Uterus (tissue), 4 donors: ENCODE data around the gene SCD5. TPM values are rescaled to one million over a fixed set of nuclear protein-coding genes. Genes with fewer than 3 reads are reported as not detected.

Experiments used
- DNase-seq, 2 donors: peaks; one replicate each; pipeline ENCODE4 v3.0.0-alpha.2; 2019 to 2020
- H3K27ac ChIP-seq, 2 donors: fragments of 200-600 bp; sonication (generic); 1 replicate in 1 of 2; 2 replicates in 1 of 2; pipeline ENCODE4 v1.5.1; 2016 to 2018
- H3K27me3 ChIP-seq, 2 donors: fragments of 200-600 bp; sonication (generic); one replicate each; pipeline ENCODE4 v1.5.1; 2018 to 2019; ENCODE audit warnings: control low read depth in 1 of 2
- H3K36me3 ChIP-seq, 2 donors: fragments of 200-600 bp; sonication (generic); one replicate each; pipeline ENCODE4 v1.5.1; 2019; ENCODE audit warnings: control low read depth in 1 of 2
- H3K4me1 ChIP-seq, 2 donors: fragments of 200-600 bp; sonication (generic); one replicate each; pipeline ENCODE4 v1.5.1; 2018 to 2019; ENCODE audit warnings: control low read depth in 1 of 2
- H3K4me3 ChIP-seq, 2 donors: fragments of 200-600 bp; sonication (generic); 1 replicate in 1 of 2; 2 replicates in 1 of 2; pipeline ENCODE4 v1.5.1; 2018 to 2019; ENCODE audit warnings: mild to moderate bottlenecking in 1 of 2
- H3K9me3 ChIP-seq, 2 donors: fragments of 200-600 bp; sonication (generic); one replicate each; pipeline ENCODE4 v1.5.1; 2019; ENCODE audit warnings: control low read depth in 1 of 2
- CTCF ChIP-seq, 4 experiments: fragments of 200-600 bp in 2 of 4; fragments of 450-650 bp in 2 of 4; sonication (generic) in 2 of 4; IDR thresholded peaks; one replicate each; pipeline ENCODE4 v1.5.1; 2016 to 2019; ENCODE audit warnings: antibody characterized with exemption in 4 of 4, mild to moderate bottlenecking in 2 of 4, moderate library complexity in 1 of 4
- POLR2A ChIP-seq, 2 donors: fragments of 450-650 bp; IDR thresholded peaks; one replicate each; pipeline ENCODE4 v1.6.1; 2016; ENCODE audit warnings: antibody characterized with exemption in 2 of 2, mild to moderate bottlenecking in 1 of 2, moderate library complexity in 1 of 2
- intact Hi-C: fragments of 100-400 bp; cut with DNase I; formaldehyde crosslinking; loops from one replicate; pipeline ENCODE4 v1.15.1; 2023; ENCODE audit warnings: low total_unique reads
- total RNA-seq, 4 donors: library from RNA; depleted of rRNA in 3 of 4; stranded (reverse); fragments of >200 nt in 3 of 4; gene quantifications; one replicate each; pipeline versions ENCODE4 v1.1.0 to v1.2.4, GENCODE V29; 2014 to 2023
- donor health status: DM: yes; HTN: yes; CAD: no.

Gene SCD5
- total RNA-seq, 4 donors from 2014 or later: 4.1 to 30.3 (median 7.8) TPM

- H3K9me3 ChIP-seq: no peaks in the 10 kb centered on the region
- H3K27ac ChIP-seq: no peak overlapping the region
- H3K36me3 ChIP-seq: no peaks in the 10 kb centered on the region
- no peak for TF ChIP-seq POLR2A (IDR thresholded peaks at IDR 0.05)
- no peak for TF ChIP-seq CTCF (IDR thresholded peaks at IDR 0.05)
- intact Hi-C loops: no loop called here
- H3K4me3 ChIP-seq: no peak overlapping the region
- no peaks in the 10 kb centered on the region for H3K27me3 ChIP-seq
- DNase-seq: no peak
- H3K4me1 ChIP-seq: no peaks in the 10 kb centered on the region
Measured at GRCh38 chr4:82644734-82645126, 153.9 kb downstream of the SCD5 start.

- Histone ChIP-seq H3K36me3 (no peaks in the 10 kb centered on the region), H3K27me3 (no peaks in the 10 kb centered on the region), H3K9me3 (no peaks in the 10 kb centered on the region), H3K27ac (no peak overlapping the region), H3K4me1 (no peaks in the 10 kb centered on the region), H3K4me3 (no peak overlapping the region)
- intact Hi-C loops: no loop called here
- no peak for DNase-seq
- no peak for TF ChIP-seq POLR2A (IDR thresholded peaks at IDR 0.05)
- no peak for TF ChIP-seq CTCF (IDR thresholded peaks at IDR 0.05)
Measured at GRCh38 chr4:82643994-82644733, 154.4 kb downstream of the SCD5 start.

- Histone ChIP-seq H3K9me3 (no peaks in the 10 kb centered on the region), H3K4me3 (no peak overlapping the region), H3K27ac (no peak overlapping the region), H3K27me3 (no peaks in the 10 kb centered on the region), H3K4me1 (no peaks in the 10 kb centered on the region), H3K36me3 (no peaks in the 10 kb centered on the region)
- DNase-seq: no peak
- intact Hi-C loops: no loop called here
- TF ChIP-seq POLR2A (IDR thresholded peaks at IDR 0.05): no peak
- TF ChIP-seq CTCF (IDR thresholded peaks at IDR 0.05): no peak
Measured at GRCh38 chr4:82642331-82642730, 156.3 kb downstream of the SCD5 start.

- H3K9me3 ChIP-seq: no peaks in the 10 kb centered on the region
- no peaks in the 10 kb centered on the region for H3K27me3 ChIP-seq
- intact Hi-C loops: no loop called here
- DNase-seq: no peak
- no peak for TF ChIP-seq POLR2A (IDR thresholded peaks at IDR 0.05)
- no peak for TF ChIP-seq CTCF (IDR thresholded peaks at IDR 0.05)
- H3K4me1 ChIP-seq: no peaks in the 10 kb centered on the region
- no peak overlapping the region for H3K4me3 ChIP-seq
- no peak overlapping the region for H3K27ac ChIP-seq
- H3K36me3 ChIP-seq: no peaks in the 10 kb centered on the region
Measured at GRCh38 chr4:82640540-82640939, 158.1 kb downstream of the SCD5 start.

- Histone ChIP-seq H3K4me1 (no peaks in the 10 kb centered on the region), H3K36me3 (no peaks in the 10 kb centered on the region), H3K4me3 (no peak overlapping the region), H3K27me3 (no peaks in the 10 kb centered on the region), H3K27ac (no peak overlapping the region), H3K9me3 (no peaks in the 10 kb centered on the region)
- intact Hi-C loops: no loop called here
- TF ChIP-seq CTCF (IDR thresholded peaks at IDR 0.05): no peak
- no peak for TF ChIP-seq POLR2A (IDR thresholded peaks at IDR 0.05)
- no peak for DNase-seq
Measured at GRCh38 chr4:82639971-82640370, 158.6 kb downstream of the SCD5 start.
